ENCODE data around the gene SHE. TPM values are rescaled to one million over a fixed set of nuclear protein-coding genes. Genes with fewer than 3 reads are reported as not detected.

Gene SHE
- total and polyA plus RNA-seq, 8 donors, result 1.0 to 7.3 (median 1.8) TPM

DNA sequence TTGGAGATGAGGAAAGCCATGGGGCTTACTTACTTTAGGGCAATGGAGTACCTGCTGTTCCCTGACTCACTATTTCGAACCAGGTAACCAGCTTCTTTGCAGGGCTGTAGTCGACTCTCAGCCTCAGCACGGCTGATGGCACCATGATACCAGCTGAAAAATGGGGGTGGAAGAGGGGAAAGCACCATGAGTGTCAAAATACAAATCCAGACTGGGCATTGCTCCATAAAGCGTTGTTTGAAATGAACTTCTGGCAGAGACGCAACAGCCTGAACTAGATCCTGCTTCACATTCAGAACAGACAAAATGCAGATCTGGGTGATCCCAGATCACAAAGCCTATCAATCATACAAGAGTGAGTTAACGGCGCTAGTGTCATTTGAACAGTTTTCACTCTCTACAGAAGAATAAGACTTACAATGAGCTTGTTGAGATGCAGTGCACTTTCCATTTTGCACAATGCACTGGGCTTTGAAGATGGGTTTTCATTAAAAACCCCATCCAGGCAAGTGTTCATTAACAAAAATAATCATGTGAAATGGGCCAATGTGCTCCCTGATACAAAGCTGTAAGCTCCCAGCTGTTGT, 16.2 kb downstream of the SHE start:
- no peak for ATAC-seq
- Histone ChIP-seq H3K27ac (no peak overlapping the region), H3K27me3 (no peaks in the 10 kb centered on the region), H3K4me3 (no peak overlapping the region), H3K36me3 (no peaks in the 10 kb centered on the region), H3K4me1 (no peaks in the 10 kb centered on the region), H3K9me3 (no peaks in the 10 kb centered on the region)
- WGBS, 2 donors, result 60 to 67% methylated on average over 7 of the region's 7 CpGs
- no peak for FAIRE-seq
- DNase-seq, result no peak
- intact Hi-C loops (cut with DNase I), result no loop called here
- TF ChIP-seq, protein P1, sequence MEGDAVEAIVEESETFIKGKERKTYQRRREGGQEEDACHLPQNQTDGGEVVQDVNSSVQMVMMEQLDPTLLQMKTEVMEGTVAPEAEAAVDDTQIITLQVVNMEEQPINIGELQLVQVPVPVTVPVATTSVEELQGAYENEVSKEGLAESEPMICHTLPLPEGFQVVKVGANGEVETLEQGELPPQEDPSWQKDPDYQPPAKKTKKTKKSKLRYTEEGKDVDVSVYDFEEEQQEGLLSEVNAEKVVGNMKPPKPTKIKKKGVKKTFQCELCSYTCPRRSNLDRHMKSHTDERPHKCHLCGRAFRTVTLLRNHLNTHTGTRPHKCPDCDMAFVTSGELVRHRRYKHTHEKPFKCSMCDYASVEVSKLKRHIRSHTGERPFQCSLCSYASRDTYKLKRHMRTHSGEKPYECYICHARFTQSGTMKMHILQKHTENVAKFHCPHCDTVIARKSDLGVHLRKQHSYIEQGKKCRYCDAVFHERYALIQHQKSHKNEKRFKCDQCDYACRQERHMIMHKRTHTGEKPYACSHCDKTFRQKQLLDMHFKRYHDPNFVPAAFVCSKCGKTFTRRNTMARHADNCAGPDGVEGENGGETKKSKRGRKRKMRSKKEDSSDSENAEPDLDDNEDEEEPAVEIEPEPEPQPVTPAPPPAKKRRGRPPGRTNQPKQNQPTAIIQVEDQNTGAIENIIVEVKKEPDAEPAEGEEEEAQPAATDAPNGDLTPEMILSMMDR (IDR thresholded peaks at IDR 0.05), result no peak

DNA sequence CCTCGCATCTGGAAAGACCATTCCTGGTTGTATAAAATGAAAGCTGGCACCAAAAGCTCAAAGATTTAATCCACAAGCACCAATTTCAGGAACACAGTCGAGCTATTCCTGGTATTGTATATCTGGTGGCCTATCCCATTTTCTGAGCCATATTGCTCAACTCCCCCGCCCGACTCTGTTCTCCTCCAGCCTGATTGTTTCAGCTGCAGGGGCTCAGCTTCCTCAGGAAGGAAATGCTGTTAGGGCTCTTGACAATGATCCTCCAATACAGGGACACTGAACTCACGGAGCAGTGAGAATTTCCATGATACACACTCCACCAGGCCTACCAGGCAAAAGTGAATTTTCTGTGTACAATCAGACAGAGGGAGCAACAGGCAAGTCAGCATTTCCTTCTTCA, 17.1 kb downstream of the SHE start:
- intact Hi-C loops (cut with DNase I), result no loop called here
- 81 to 83% methylated on average over 5 of the region's 5 CpGs for WGBS, 2 donors
- H3K4me3 ChIP-seq, result no peak overlapping the region
- ATAC-seq (peak in 2 of 4 donors; percentile 19 to 37), DNase-seq (no peak), FAIRE-seq (no peak)
- H3K4me1 ChIP-seq, result no peaks in the 10 kb centered on the region
- H3K27me3 ChIP-seq, result no peaks in the 10 kb centered on the region
- no peaks in the 10 kb centered on the region for H3K36me3 ChIP-seq
- TF ChIP-seq, protein P1 (IDR thresholded peaks at IDR 0.05), result no peak
- H3K9me3 ChIP-seq, result no peaks in the 10 kb centered on the region
- no peak overlapping the region for H3K27ac ChIP-seq

DNA sequence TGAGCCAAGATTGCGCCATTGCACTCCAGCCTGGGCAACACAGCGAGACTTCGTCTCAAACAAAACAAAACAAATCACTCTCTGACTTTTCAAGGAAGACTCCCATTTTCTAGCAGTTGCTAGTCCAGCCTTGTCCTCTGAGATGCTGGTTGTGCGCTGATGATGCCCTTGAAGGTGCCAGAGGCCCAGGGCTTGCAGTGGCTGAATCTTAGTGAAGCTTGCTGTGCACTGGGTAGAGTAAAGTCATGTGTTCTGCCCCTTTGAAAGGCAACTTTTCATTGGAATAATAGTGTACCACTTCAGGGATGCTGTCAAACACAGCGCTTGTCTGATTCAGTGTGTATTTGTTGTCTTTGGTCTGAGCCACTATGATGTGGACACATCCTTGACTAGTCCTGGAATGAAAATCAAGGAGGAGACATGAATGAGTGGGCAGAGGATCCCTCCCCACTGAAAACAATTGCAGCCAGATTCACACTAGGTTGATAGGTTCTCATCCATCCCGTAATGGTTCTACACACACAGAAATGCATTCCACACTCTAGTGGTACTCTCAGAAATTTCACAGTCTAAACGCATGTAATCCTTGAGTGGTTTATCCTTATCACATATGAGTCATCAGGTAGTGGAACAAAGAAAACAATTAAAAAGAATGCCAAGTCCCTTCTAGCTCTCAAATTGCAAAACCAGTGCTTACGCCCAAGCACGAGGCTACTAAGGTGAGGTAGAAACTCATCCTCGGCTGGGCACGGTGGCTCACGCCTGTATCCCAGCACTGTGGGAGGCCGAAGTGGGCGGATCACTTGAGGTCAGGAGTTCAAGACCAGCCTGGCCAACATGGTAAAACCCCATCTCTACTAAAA, 18.0 kb downstream of the SHE start:
- TF ChIP-seq, protein P1 (IDR thresholded peaks at IDR 0.05), result no peak
- intact Hi-C loops (cut with DNase I), result no loop called here
- H3K27ac ChIP-seq, result no peak overlapping the region
- H3K9me3 ChIP-seq, result no peaks in the 10 kb centered on the region
- H3K4me3 ChIP-seq, result no peak overlapping the region
- FAIRE-seq, result no peak
- no peaks in the 10 kb centered on the region for H3K36me3 ChIP-seq
- H3K27me3 ChIP-seq, result no peaks in the 10 kb centered on the region
- peak in 1 of 6 donors; percentile 71 for DNase-seq
- 58 to 71% methylated on average over 14 of the region's 14 CpGs for WGBS, 2 donors
- ATAC-seq, result peak; percentile 40 to 53 (median 46)
- no peaks in the 10 kb centered on the region for H3K4me1 ChIP-seq

DNA sequence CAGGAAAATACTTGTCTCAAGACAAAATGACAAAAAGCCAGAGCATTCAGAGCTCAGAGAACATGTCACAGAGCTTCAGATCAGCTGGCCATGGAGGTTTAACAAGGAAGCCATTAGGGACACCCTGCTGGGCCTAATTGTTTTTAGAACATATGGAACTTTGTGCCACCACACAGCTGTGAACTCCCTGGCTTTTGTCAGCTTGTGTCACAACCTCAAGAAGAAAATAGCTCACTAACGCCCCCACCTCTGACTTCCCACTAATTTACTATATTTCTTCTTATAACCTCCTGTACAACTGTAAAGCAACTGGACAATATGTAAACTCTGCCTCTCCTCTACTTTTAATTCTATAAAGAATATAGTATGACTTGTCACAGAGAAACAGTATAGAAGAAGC, 21.2 kb downstream of the SHE start:
- no peak overlapping the region for H3K4me3 ChIP-seq
- no peaks in the 10 kb centered on the region for H3K9me3 ChIP-seq
- ATAC-seq (no peak), FAIRE-seq (no peak), DNase-seq (no peak)
- intact Hi-C loops (cut with DNase I), result no loop called here
- H3K27ac ChIP-seq, result no peak overlapping the region
- H3K36me3 ChIP-seq, result no peaks in the 10 kb centered on the region
- TF ChIP-seq, protein P1 (IDR thresholded peaks at IDR 0.05), result no peak
- WGBS, 2 donors, result 43 to 58% methylated on average over 1 of the region's 1 CpG
- no peaks in the 10 kb centered on the region for H3K4me1 ChIP-seq
- no peaks in the 10 kb centered on the region for H3K27me3 ChIP-seq
